DOHH2 (cell line): Measurements from ENCODE around the gene SEMA3D.

Source experiments
- H3F3A ChIP-seq: fragments of 200-600 bp; sonication (generic), shearing (Covaris generic); 2 replicates; pipeline ENCODE4 v1.6.0; 2016; ENCODE audit warnings: antibody characterized with exemption, mild to moderate bottlenecking; ENCODE audit not compliant: control insufficient read depth, insufficient read depth
- H3K27ac ChIP-seq: fragments of 200-600 bp; sonication (generic); 2 replicates; pipeline ENCODE4 v1.5.1; 2014; ENCODE audit warnings: low read depth, mild to moderate bottlenecking, low read length, moderate library complexity
- H3K27me3 ChIP-seq: fragments of 200-600 bp; sonication (generic); 2 replicates; pipeline ENCODE4 v1.6.1; 2014; ENCODE audit warnings: mild to moderate bottlenecking, low read length, mixed read lengths; ENCODE audit not compliant: control insufficient read depth
- H3K36me3 ChIP-seq: fragments of 200-600 bp; sonication (generic); 2 replicates; pipeline ENCODE4 v1.6.1; 2014; ENCODE audit warnings: mild to moderate bottlenecking, low read length, moderate library complexity, mixed read lengths; ENCODE audit not compliant: control insufficient read depth
- H3K4me1 ChIP-seq: fragments of 200-600 bp; sonication (generic); 2 replicates; pipeline ENCODE4 v1.6.1; 2014; ENCODE audit warnings: mild to moderate bottlenecking, low read length, mixed read lengths; ENCODE audit not compliant: control insufficient read depth
- H3K4me2 ChIP-seq: fragments of 200-600 bp; sonication (generic); 2 replicates; pipeline ENCODE4 v1.6.0; 2014; ENCODE audit warnings: mild to moderate bottlenecking, low read length, moderate library complexity
- H3K4me3 ChIP-seq: fragments of 200-600 bp; sonication (generic); 2 replicates; pipeline ENCODE4 v1.5.1; 2014; ENCODE audit warnings: mild to moderate bottlenecking, low read length, mixed read lengths
- H3K79me2 ChIP-seq: fragments of 200-600 bp; sonication (generic); 2 replicates; pipeline ENCODE4 v1.6.1; 2014; ENCODE audit warnings: mild to moderate bottlenecking, low read length, mixed read lengths; ENCODE audit not compliant: control insufficient read depth
- H3K9me2 ChIP-seq: fragments of 200-600 bp; sonication (generic); replicated peaks from 2 replicates; pipeline ENCODE4 v1.6.1; 2014; ENCODE audit warnings: mild to moderate bottlenecking, low read length, mixed read lengths; ENCODE audit not compliant: control insufficient read depth
- H3K9me3 ChIP-seq: fragments of 200-600 bp; sonication (generic); 2 replicates; pipeline ENCODE4 v1.6.1; 2014; ENCODE audit warnings: antibody characterized with exemption, low read length, mixed read lengths; ENCODE audit not compliant: control insufficient read depth, insufficient read depth
- H4K20me1 ChIP-seq: fragments of 200-600 bp; sonication (generic); 2 replicates; pipeline ENCODE4 v1.6.0; 2014; ENCODE audit warnings: low read depth, mild to moderate bottlenecking, antibody characterized with exemption, low read length, moderate library complexity; ENCODE audit not compliant: control insufficient read depth, insufficient read depth
- EZH2phosphoT487 ChIP-seq: fragments of 200-600 bp; sonication (generic); IDR thresholded peaks from 2 replicates; pipeline ENCODE4 v1.6.1; 2017; ENCODE audit warnings: borderline replicate concordance, mild to moderate bottlenecking, antibody characterized with exemption, low read length, moderate library complexity, mixed read lengths
- TF ChIP-seq, protein P1 (sequence below): fragments of 200-600 bp; sonication (generic); IDR thresholded peaks from one replicate; pipeline ENCODE4 v1.5.1; 2014; ENCODE audit warnings: antibody characterized with exemption, mild to moderate bottlenecking, low read depth, low read length; ENCODE audit not compliant: poor library complexity, severe bottlenecking

The SEMA3D gene

DNA sequence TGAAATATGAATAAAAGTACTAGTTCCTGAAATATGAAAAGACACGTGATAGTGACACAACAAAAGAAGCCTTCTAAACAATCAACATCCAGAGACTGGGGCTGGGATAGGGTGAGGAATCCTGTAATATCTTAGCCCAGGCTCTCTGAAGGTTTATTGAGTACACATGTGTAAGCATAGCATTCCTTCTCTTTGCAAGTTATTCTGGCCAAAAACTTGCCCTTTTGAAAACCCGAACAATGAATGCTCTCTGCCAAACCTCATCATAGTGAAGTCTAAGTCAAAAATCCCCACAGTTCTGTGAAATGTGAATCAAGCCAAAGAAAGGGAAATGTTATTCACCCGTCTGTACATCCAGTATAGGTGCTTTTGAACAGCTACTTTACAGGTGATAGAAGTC lies 11.6 kb downstream of the SEMA3D start:
- TF ChIP-seq, protein P1, sequence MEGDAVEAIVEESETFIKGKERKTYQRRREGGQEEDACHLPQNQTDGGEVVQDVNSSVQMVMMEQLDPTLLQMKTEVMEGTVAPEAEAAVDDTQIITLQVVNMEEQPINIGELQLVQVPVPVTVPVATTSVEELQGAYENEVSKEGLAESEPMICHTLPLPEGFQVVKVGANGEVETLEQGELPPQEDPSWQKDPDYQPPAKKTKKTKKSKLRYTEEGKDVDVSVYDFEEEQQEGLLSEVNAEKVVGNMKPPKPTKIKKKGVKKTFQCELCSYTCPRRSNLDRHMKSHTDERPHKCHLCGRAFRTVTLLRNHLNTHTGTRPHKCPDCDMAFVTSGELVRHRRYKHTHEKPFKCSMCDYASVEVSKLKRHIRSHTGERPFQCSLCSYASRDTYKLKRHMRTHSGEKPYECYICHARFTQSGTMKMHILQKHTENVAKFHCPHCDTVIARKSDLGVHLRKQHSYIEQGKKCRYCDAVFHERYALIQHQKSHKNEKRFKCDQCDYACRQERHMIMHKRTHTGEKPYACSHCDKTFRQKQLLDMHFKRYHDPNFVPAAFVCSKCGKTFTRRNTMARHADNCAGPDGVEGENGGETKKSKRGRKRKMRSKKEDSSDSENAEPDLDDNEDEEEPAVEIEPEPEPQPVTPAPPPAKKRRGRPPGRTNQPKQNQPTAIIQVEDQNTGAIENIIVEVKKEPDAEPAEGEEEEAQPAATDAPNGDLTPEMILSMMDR, result no peak
- TF ChIP-seq EZH2phosphoT487, result no peak
- Histone ChIP-seq H3K4me2 (no peak overlapping the region), H3K27me3 (no peaks in the 10 kb centered on the region), H4K20me1 (no peaks in the 10 kb centered on the region), H3K9me3 (peaks cover 13% of the 10 kb centered on the region; the same call in 1 of the 2 replicates), H3K9me2 (no peaks in the 10 kb centered on the region), H3K36me3 (no peaks in the 10 kb centered on the region), H3K79me2 (no peaks in the 10 kb centered on the region), H3F3A (no peaks in the 10 kb centered on the region), H3K27ac (no peak overlapping the region), H3K4me3 (no peak overlapping the region), H3K4me1 (no peaks in the 10 kb centered on the region)

DNA sequence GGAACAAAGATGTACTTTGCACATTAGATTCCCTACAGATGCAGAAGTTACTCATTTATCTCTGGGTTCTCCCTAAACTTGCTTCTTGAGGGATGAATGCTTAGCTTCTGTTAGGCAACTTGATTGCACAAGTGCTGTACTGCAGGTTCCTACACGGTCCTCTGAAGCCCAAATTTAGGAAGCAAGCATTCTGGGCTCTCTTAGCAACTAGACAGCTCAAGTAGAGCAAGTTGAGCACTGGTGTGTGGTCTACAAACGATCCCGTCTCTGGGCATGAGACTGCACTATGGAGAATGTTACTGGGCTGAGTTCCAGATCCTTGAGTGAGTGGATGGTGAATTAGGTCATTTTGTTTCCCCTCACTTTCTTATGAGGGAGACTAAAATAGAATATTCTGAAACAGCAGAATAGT lies 14.3 kb downstream of the SEMA3D start:
- Histone ChIP-seq H3F3A (no peaks in the 10 kb centered on the region), H3K36me3 (no peaks in the 10 kb centered on the region), H3K4me1 (no peaks in the 10 kb centered on the region), H3K4me2 (no peak overlapping the region), H3K79me2 (no peaks in the 10 kb centered on the region), H3K27ac (no peak overlapping the region), H3K4me3 (no peak overlapping the region), H3K9me3 (no peaks in the 10 kb centered on the region), H3K9me2 (peaks cover 4% of the 10 kb centered on the region; the same call in 1 of the 2 replicates), H4K20me1 (no peaks in the 10 kb centered on the region), H3K27me3 (no peaks in the 10 kb centered on the region)
- TF ChIP-seq EZH2phosphoT487, result no peak
- TF ChIP-seq, protein P1, result no peak

DNA sequence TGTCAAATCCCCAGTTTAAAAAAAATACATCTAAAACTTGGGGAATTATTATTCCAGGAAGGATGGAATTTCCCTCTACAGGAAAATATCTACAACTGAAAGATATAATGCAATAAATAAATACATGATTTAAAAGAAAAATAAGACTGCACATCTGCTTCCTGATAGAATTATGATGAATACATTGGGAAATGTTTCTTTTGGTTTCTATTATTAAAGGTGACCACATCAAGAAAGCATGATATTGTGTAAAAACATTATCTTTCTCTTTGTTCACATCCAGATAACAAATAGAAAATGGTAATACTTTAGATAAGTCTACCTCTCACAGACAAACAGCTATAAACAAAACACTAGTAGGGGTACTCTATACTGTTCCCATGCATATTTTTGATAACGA lies 19.2 kb downstream of the SEMA3D start:
- H3K9me3 ChIP-seq, result no peaks in the 10 kb centered on the region
- H3K9me2 ChIP-seq, result peaks cover 4% of the 10 kb centered on the region; the same call in 1 of the 2 replicates
- no peaks in the 10 kb centered on the region for H3K27me3 ChIP-seq
- H3K27ac ChIP-seq, result no peak overlapping the region
- no peak overlapping the region for H3K4me2 ChIP-seq
- H3K36me3 ChIP-seq, result no peaks in the 10 kb centered on the region
- H3K4me1 ChIP-seq, result no peaks in the 10 kb centered on the region
- H3K4me3 ChIP-seq, result no peak overlapping the region
- TF ChIP-seq, protein P1, result no peak
- TF ChIP-seq EZH2phosphoT487, result no peak
- no peaks in the 10 kb centered on the region; the same call in 1 of the 2 replicates for H4K20me1 ChIP-seq
- H3K79me2 ChIP-seq, result no peaks in the 10 kb centered on the region
- H3F3A ChIP-seq, result no peaks in the 10 kb centered on the region

DNA sequence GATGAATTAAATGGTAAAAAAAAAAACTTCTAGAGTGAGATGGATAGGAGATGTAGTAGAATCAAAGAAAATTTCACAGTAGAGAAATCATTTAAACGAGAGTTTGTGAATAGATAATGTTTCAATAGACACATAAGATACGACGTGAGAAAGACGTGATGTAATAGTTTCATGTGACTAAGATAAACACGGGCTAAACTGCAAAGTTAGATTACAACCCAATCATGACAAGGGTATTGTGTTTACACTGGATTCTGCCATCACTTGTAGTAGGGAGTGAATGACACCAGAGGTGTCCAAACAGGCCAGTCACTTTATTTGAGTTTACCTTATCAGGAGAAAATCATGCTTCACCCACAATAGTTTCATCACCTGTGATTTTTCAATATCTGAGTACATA lies 21.6 kb downstream of the SEMA3D start:
- Histone ChIP-seq H3K79me2 (no peaks in the 10 kb centered on the region), H3K27ac (no peak overlapping the region), H3K4me3 (no peak overlapping the region), H3K27me3 (no peaks in the 10 kb centered on the region), H3K4me2 (no peak overlapping the region), H4K20me1 (no peaks in the 10 kb centered on the region; the same call in 1 of the 2 replicates), H3K9me3 (no peaks in the 10 kb centered on the region), H3F3A (no peaks in the 10 kb centered on the region), H3K36me3 (no peaks in the 10 kb centered on the region), H3K4me1 (no peaks in the 10 kb centered on the region), H3K9me2 (peaks cover 4% of the 10 kb centered on the region; the same call in 1 of the 2 replicates)
- no peak for TF ChIP-seq EZH2phosphoT487
- TF ChIP-seq, protein P1, result no peak
